IPS-NIHi7 (cell line): ENCODE measurements around the gene SCN5A.

Source experiments
- DNase-seq: peaks from one replicate; pipeline ENCODE4 v3.0.0; 2012; ENCODE audit warnings: mixed read lengths; ENCODE audit errors: extremely low spot score

SCN5A gene

DNA sequence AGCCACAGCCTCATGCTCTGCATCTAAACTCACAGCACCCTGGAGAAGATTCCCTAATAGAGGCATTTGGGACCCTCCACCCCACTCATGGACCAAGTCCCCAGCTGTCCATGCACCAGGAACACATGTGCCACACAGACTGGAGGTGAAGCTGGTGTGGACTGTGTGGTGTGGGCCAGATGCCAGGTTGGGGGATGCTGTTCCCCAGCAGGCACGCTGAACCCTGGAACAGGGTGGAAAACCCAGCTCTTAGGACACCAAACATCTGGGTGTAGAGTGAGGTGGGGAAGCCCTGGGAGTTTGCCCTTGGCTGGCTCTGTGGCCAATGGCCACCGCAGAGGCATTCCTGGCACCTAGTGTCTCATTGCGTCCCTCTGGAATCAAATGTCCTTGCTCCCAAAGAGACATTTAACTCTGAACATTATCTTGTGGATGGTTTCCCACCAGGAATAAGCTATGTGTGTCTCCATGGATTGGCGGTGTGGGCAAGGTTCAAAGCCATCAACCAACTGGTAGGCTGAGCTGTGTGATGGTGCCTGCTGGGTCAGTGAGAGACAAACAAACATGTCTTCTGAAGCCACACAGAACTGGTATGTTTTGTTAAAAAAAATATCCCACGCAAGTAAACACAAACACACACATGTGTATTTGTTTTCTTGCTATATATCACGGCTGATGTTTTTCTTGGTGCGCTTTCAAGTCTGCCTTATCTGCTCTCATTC lies 88.3 kb downstream of the SCN5A start:
- no peak for DNase-seq

DNA sequence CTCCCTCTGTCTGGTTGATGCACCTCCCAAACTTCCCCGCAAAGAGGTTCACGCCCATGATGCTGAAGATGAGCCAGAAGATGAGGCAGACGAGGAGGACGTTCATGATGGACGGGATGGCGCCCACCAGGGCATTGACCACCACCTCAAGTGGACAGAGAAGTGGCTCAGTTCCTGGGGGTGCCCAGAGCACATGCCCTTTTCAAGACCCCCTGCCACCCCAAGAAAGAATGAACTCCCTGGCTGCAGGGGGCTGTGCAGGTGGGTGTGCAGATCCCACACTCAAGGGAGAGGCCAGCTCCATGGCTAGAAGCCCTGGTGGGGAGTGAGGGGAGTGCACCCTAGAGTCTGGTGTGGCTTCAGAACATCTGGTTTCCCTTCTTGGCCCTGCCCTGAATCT lies 89.2 kb downstream of the SCN5A start:
- no peak for DNase-seq

GRCh38 chr3:38558864-38559263 lies 90.6 kb downstream of the SCN5A start:
- DNase-seq, result no peak

DNA sequence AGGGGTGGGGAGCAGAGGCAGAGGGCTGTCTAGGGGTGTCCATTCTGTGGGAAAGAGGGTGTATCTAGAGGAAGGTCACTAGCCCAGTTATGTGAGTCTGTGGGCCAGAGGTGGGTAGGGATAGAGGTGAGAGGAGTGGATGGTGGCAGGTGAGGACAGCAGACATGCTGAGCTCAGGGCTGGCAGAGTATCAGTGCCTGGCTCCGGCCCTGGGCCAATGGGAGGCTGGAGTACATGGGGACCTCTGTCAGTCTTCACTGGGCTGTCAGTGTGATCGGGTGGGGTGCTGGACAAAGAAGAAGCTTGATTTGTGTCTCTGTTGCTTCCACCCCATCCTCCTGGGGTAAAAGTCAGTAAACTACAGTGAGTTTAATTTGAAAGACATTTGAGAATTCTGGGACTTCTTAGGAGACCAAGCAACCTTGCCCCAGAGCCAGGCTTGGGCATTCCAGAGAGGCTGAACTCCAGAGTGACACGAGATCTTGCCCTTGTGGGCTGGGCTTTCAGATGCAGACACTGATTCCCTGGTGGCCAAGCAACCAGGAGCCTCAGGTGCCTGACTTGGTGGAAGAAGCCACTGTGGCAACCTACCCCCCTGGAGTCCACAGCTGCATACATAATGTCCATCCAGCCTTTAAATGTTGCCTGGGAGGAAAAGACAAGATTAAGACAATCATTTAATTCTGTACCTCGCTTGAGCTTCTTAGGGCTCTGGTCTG lies 92.7 kb downstream of the SCN5A start:
- DNase-seq, result no peak

DNA sequence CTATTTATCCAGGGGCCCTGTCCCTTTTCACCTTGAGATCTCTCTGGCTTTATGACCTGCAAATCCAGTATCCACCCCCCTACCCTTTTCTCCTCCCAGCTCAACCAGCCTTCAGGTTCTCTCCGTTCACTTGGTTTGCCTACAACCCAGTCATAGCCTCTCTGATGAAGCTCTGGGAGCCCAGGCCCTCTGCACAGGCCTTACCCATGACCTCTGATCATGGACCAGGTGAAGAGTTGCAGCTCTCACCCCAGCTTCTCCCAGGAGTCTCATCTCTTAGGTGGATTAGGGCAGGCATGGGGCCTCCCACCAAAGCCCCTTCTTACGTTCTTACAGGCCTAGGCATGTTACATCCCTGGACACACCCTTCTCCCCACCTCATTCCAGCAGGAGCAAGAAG lies 93.6 kb downstream of the SCN5A start:
- DNase-seq, result no peak

DNA sequence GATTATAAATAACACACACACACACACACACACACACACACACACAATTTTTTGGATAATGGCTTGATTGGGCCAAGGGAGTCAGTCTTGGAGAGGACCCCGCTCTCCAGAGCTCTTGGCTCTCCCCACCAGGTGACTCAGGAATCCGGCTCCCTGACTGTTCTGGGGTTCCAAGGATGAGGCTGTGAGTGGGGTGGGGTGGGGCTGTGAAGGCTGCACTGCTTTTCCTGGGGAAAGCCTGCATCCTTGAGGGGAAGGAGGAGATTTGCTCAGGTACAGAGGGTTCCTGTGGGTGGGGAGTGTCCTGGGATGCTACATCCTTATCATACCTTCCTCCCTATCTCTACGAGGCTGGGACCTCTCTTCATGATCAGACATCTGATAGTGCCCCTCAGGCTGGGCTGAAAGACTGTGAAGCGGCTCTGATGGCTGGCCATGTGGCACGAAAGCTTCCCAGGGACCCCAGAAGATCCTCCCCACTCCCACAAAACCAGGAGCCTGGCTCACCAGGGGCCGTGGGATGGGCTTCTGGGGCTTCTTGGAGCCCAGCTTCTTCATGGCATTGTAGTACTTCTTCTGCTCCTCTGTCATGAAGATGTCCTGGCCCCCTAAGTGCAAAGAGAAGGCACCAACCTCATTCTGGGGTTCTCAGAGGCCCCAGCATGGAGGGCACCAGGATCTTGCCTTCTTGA lies 94.2 kb downstream of the SCN5A start:
- DNase-seq, result no peak

DNA sequence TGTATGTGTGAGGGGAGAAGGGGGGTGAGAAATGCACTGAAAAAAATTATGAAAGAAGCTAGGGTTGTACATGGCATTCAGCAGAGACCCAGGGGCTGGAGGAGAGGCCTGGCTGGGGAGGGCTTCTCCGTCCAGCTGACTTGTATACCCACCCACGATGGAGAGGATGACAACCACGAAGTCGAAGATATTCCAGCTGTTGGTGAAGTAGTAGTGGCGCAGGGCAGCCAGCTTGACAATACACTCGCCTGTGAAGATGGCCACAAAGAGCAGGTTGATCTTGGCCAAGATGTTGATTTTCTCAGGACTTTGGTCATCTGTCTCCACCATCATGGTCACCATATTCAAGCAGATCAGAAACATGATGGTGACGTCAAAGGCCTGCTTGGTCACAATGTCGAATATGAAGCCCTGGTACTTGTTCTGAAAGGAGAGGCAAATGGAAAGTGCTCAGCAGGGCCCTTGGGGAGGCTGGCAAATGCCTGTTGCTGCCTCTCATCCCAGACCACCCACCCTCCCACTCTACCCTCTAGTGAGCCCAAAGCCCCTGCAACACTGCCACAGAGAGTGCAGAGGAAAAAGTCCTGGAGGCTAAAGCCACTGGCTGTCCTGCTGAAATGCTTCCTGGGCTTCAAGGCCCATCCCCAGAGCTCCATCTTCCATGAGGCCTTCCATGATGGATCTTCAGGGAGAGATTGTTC lies 95.2 kb downstream of the SCN5A start:
- DNase-seq, result no peak

DNA sequence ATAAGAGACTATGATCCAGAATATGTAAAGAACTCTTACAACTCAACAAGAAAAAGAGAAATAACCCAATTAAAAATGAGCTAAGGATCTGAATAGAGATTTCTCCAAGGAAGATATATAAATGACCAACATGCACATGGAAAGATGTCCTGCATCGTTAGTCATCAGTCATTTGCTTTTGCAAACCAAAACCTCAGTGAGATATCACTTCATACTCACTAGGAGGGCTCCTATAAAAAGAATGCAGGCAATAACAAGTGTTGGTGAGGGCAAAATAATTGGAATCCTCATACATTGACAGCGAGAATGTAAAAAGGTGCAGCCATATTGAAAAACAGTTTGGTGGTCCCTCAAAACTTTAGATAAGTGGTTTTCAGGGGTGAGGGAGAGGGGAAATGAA lies 96.4 kb downstream of the SCN5A start:
- no peak for DNase-seq

GRCh38 chr3:38552364-38552763 lies 97.1 kb downstream of the SCN5A start:
- no peak for DNase-seq

DNA sequence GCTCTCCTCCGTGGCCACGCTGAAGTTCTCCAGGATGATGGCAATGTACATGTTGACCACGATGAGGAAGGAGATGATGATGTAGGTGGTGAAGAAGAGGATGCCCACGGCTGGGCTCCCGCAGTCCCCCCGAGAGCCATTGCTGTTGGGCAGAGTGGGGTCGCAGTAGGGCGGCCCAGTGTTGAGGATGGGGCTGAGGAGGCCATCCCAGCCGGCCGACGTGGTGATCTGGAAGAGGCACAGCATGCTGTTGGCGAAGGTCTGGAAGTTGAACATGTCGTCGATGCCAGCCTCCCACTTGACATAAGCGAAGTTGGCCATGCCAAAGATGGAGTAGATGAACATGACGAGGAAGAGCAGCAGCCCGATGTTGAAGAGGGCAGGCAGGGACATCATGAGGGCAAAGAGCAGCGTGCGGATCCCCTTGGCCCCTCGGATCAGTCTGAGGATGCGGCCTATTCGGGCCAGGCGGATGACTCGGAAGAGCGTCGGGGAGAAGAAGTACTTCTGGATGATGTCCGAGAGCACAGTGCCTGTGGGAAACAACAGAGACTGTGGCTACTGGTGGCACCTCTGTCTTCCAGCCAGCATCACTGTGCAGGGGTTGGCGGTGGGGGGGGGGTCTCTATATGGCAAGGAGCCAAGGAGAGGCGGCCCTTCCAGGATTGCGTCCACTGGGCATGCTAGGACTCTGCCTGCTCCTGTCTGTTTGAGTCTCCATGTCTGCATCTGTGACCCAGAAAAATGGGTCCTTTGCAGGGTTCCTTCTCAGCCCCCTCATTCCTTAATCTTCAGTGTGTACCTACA lies 98.3 kb downstream of the SCN5A start:
- DNase-seq, result no peak

DNA sequence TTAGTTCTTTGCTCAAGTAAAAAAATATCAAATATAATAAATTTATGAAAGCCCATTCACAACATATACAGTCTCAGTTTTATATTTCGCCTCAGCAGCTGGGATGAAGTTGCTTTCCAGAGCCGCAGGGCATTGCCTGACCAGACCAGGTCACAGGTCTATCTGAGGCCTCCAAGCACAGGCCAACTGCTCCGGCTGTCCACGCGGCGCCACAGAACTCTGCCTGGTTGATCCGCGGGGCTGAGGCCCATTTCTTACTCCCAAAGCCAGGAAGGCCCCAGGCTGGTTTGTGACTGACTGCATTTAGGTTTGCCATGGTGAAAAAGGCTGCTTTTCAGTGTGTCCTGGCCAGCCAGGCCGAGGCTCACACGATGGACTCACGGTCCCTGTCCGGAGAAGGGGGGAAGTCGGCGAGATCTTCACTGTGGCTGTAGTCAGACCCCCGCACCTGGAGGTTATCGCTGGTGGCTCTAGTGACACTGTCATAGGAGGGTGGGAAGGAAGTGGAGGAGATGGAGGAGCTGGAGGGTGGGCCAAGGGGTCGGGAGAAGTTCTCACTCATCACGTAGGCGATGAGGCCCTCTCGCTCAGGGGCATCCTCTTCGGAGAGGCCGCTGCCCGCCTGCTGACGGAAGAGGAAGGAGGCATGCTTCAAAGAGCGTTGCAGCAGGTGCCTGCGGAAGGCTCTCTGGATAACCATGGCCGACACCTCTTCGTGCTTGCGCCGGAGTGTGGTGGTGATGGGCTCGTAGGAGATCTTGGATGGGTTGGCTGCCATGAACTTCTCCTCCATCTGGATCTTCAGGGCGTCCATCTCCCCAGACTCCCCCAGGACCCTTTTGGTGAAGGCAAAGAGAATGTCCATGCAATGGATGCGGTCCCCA lies 99.3 kb downstream of the SCN5A start:
- no peak for DNase-seq

GRCh38 chr3:38549486-38549885 lies 100.0 kb downstream of the SCN5A start:
- no peak for DNase-seq

GRCh38 chr3:38549082-38549481 lies 100.4 kb downstream of the SCN5A start:
- DNase-seq, result no peak

- DNase-seq, result peak; percentile 43
These were observed 101.1 kb downstream of the SCN5A start for GRCh38 chr3:38548154-38548931.

DNA sequence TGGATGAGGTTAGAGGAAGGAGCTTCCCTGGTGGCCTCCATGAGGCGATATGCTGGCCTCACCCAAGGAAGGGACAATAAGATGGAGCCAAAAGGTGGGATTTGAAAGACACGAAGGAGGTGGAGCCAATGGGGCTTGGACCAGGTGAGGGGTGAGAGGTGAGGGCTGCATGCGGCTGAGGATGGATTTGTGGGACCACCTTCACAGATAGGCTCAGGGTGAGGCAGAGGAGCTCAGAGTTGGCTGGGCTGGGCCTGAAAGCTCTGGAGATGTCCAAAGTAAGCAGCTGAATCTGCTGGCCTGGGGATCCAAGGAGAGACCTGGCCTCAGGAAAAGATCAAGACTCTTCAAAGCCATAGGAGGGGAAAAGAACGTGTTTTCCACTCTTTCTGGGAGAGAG lies 103.5 kb downstream of the SCN5A start:
- DNase-seq, result no peak

- no peak for DNase-seq
These were observed 103.9 kb downstream of the SCN5A start for GRCh38 chr3:38545550-38545949.

- DNase-seq, result no peak
These were observed 104.6 kb downstream of the SCN5A start for GRCh38 chr3:38544926-38545325.

- no peak for DNase-seq
These were observed 105.9 kb downstream of the SCN5A start for GRCh38 chr3:38543586-38543985.

DNA sequence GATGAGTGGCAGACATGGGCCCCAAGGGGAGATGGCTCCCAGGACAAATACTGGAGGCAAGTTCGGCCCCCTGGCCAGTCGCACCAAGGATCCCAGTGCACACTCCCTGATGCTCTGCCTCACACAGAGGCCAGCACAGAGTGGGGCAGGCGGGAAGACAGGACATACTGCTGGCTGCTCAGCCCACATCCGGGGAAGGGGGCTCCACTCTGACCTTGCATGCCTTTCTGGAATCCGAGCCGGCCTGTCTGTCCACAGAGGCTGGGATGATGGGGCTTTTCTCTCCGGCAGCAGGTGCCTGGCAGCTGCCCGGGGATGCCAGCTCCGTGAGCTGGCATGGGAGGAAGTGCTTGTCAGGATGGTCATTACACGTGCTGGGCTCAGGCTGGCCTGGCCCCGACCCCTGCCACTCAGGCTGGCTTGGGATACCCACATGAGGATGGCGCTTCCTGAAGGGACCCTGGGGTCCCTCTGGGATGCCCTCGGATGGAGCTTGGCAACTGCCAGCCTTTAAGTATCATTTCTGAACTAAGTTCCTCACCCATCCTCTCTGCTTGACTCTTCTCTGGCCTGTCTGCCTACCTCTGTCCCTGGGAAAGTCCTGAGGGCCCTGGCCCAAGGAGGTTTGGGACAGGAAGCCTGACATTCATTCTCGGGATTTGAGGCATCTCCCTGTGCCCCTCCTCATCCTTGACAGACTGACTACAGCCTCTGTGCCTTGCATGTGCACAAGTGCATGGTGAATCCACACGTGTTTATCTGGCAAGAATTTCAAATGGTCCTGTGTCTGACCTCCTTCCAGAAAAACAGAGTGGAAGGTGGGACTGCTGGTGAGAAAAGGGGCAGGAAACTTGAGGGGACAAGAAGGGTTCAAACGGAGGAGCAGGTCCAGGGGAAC lies 106.8 kb downstream of the SCN5A start:
- DNase-seq, result no peak
